ENCODE measurements around the gene GPX1.

GRCh38 chr3:49352890-49353421 is 5.2 kb downstream of the GPX1 start:
- TF ChIP-seq CTCF (IDR thresholded peaks at IDR 0.05) (no peak), POLR2A (IDR thresholded peaks at IDR 0.05) (no peak)

Measured in thyroid gland (tissue), 4 donors.